WTC11 (cell line): ENCODE measurements around the gene MAP3K2. TPM values are rescaled to one million over a fixed set of nuclear protein-coding genes. Genes with fewer than 3 reads are reported as not detected.

ENCODE experiments used
- ATAC-seq: fragments of 200-7000 bp; cut with Tn5 transposase; 2 replicates; pipeline ENCODE4 v1.10.0; 2021; ENCODE audit warnings: mild to moderate bottlenecking, moderate library complexity
- CTCF ChIA-PET: fragments of 300-600 bp; sonication (Branson Sonifier 250); formaldehyde crosslinking; loops from one replicate; lab custom pipeline; 2021; ENCODE audit warnings: antibody characterized with exemption; lab: Charles Lee
- POLR2A ChIA-PET: fragments of 350-600 bp; sonication (Branson Sonifier 250); formaldehyde crosslinking; loops from one replicate; lab custom pipeline; 2021; ENCODE audit warnings: antibody characterized with exemption; lab: Charles Lee
- DNase-seq: peaks from one replicate; pipeline ENCODE4 v3.0.0; 2021; ENCODE audit warnings: low spot score
- H3K27ac Mint-ChIP-seq: 2 replicates; pipeline ENCODE4 v1.8.0; 2021; ENCODE audit warnings: mixed read lengths
- H3K27me3 Mint-ChIP-seq: 2 replicates; pipeline ENCODE4 v1.8.0; 2021; ENCODE audit warnings: low read depth, mild to moderate bottlenecking, moderate library complexity, mixed read lengths
- H3K36me3 Mint-ChIP-seq: 2 replicates; pipeline ENCODE4 v1.8.0; 2021; ENCODE audit warnings: mixed read lengths
- H3K4me1 Mint-ChIP-seq: 2 replicates; pipeline ENCODE4 v1.8.0; 2022; ENCODE audit warnings: mixed read lengths
- H3K4me3 Mint-ChIP-seq: 2 replicates; pipeline ENCODE4 v1.8.0; 2021; ENCODE audit warnings: mild to moderate bottlenecking, moderate library complexity, mixed read lengths
- H3K9me3 Mint-ChIP-seq: 2 replicates; pipeline ENCODE4 v1.8.0; 2021; ENCODE audit warnings: mixed read lengths
- AFF4 ChIP-seq: sonication (generic); formaldehyde crosslinking; IDR thresholded peaks from 2 replicates; pipeline ENCODE4 v1.8.1; 2023; ENCODE audit warnings: mild to moderate bottlenecking, missing genetic modification reagents, borderline replicate concordance
- AR ChIP-seq: fragments of 250-450 bp; sonication (Bioruptor Pico); IDR thresholded peaks from 2 replicates; pipeline ENCODE4 v1.9.0; 2021; ENCODE audit warnings: mild to moderate bottlenecking
- ATF1 ChIP-seq: sonication (generic); formaldehyde crosslinking; IDR thresholded peaks from 2 replicates; pipeline ENCODE4 v1.8.1; 2023; ENCODE audit warnings: mild to moderate bottlenecking, moderate library complexity, missing genetic modification reagents
- ATF2 ChIP-seq: sonication (generic); formaldehyde crosslinking; IDR thresholded peaks from 2 replicates; pipeline ENCODE4 v1.8.1; 2022; ENCODE audit warnings: low read depth, missing genetic modification reagents, borderline replicate concordance
- CDX4 ChIP-seq: fragments of 250-450 bp; sonication (Bioruptor Pico); IDR thresholded peaks from 2 replicates; pipeline ENCODE4 v1.9.0; 2021; ENCODE audit warnings: moderate library complexity, mild to moderate bottlenecking, inconsistent platforms, borderline replicate concordance
- E2F1 ChIP-seq: sonication (generic); formaldehyde crosslinking; IDR thresholded peaks from 2 replicates; pipeline ENCODE4 v1.8.0; 2022; ENCODE audit warnings: mild to moderate bottlenecking, missing genetic modification reagents
- E2F5 ChIP-seq: sonication (generic); formaldehyde crosslinking; IDR thresholded peaks from 2 replicates; pipeline ENCODE4 v1.8.1; 2022; ENCODE audit warnings: mild to moderate bottlenecking, moderate library complexity, missing genetic modification reagents
- GRHL2 ChIP-seq: fragments of 250-450 bp; sonication (Bioruptor Pico); IDR thresholded peaks from 2 replicates; pipeline ENCODE4 v1.8.0; 2022; ENCODE audit warnings: mild to moderate bottlenecking, moderate library complexity; ENCODE audit not compliant: insufficient replicate concordance, severe bottlenecking
- IRF1 ChIP-seq: sonication (generic); formaldehyde crosslinking; IDR thresholded peaks from 2 replicates; pipeline ENCODE4 v1.8.0; 2023; ENCODE audit warnings: missing genetic modification reagents
- IRF2 ChIP-seq: sonication (generic); formaldehyde crosslinking; IDR thresholded peaks from 2 replicates; pipeline ENCODE4 v1.8.0; 2022; ENCODE audit warnings: low read depth, missing genetic modification reagents, borderline replicate concordance
- JUN ChIP-seq: sonication (generic); formaldehyde crosslinking; IDR thresholded peaks from 2 replicates; pipeline ENCODE4 v1.8.0; 2023; ENCODE audit warnings: mild to moderate bottlenecking, missing genetic modification reagents
- NR3C1 ChIP-seq: sonication (generic); formaldehyde crosslinking; conservative IDR thresholded peaks from 2 replicates; pipeline ENCODE4 v1.8.1; 2023; ENCODE audit warnings: low read depth, mild to moderate bottlenecking, missing genetic modification reagents
- SMAD4 ChIP-seq: sonication (generic); formaldehyde crosslinking; IDR thresholded peaks from 2 replicates; pipeline ENCODE4 v1.8.0; 2022; ENCODE audit warnings: mild to moderate bottlenecking, missing genetic modification reagents
- STAT6 ChIP-seq: sonication (generic); formaldehyde crosslinking; conservative IDR thresholded peaks from 2 replicates; pipeline ENCODE4 v1.8.1; 2023; ENCODE audit warnings: mild to moderate bottlenecking, low read depth, missing genetic modification reagents, moderate library complexity
- TEAD4 ChIP-seq: sonication (generic); formaldehyde crosslinking; IDR thresholded peaks from 2 replicates; pipeline ENCODE4 v1.8.0; 2022; ENCODE audit warnings: mild to moderate bottlenecking, missing genetic modification reagents
- ZNF219 ChIP-seq: sonication (generic); formaldehyde crosslinking; IDR thresholded peaks from 2 replicates; pipeline ENCODE4 v1.8.0; 2023; ENCODE audit warnings: missing genetic modification reagents, mild to moderate bottlenecking, borderline replicate concordance
- ZNF263 ChIP-seq: sonication (generic); formaldehyde crosslinking; IDR thresholded peaks from 2 replicates; pipeline ENCODE4 v1.8.1; 2022; ENCODE audit warnings: low read depth, mild to moderate bottlenecking, moderate library complexity, missing genetic modification reagents
- ZNF317 ChIP-seq: sonication (generic); formaldehyde crosslinking; IDR thresholded peaks from 2 replicates; pipeline ENCODE4 v1.8.1; 2023; ENCODE audit warnings: low read depth, mild to moderate bottlenecking, moderate library complexity, missing genetic modification reagents, borderline replicate concordance
- ZNF416 ChIP-seq: fragments of 250-450 bp; sonication (Bioruptor Pico); IDR thresholded peaks from 2 replicates; pipeline ENCODE4 v1.9.0; 2021; ENCODE audit warnings: mild to moderate bottlenecking, inconsistent platforms
- total RNA-seq: library from RNA; stranded (reverse); gene quantifications from 3 replicates; pipeline ENCODE4 v1.2.3, GENCODE V29; 2021

The MAP3K2 gene
- total RNA-seq, 1 experiment from 2014 or later: 26.9 TPM

- Mint-ChIP-seq H3K27ac (no peak overlapping the region), H3K4me1 (peaks cover 3% of the 10 kb centered on the region; the same call in 1 of the 2 replicates), H3K36me3 (no peaks in the 10 kb centered on the region), H3K9me3 (no peaks in the 10 kb centered on the region), H3K27me3 (no peaks in the 10 kb centered on the region), H3K4me3 (no peak overlapping the region)
- no peak for DNase-seq
- ChIA-PET POLR2A (interaction anchor here (0.6 kb wide), 1 partner anchor 231 kb away, joined by 3 read pairs; no protein-coding TSS in a partner anchor), CTCF (interaction anchor here (0.9 to 1.1 kb wide), 2 partner anchors 72 to 76 kb away, joined by 3 read pairs; no protein-coding TSS in a partner anchor)
- TF ChIP-seq NR3C1 (CRISPR knock-in tag): no peak
- TF ChIP-seq IRF1 (CRISPR knock-in tag): no peak
- no peak for TF ChIP-seq IRF2 (CRISPR knock-in tag)
- no peak for TF ChIP-seq E2F5 (CRISPR knock-in tag)
- no peak for TF ChIP-seq AR (CRISPR knock-in tag)
- no peak for TF ChIP-seq ZNF263 (CRISPR knock-in tag)
- no peak for TF ChIP-seq E2F1 (CRISPR knock-in tag)
- ATAC-seq: no peak
These were observed 44.5 kb downstream of the MAP3K2 start for GRCh38 chr2:127343277-127343676.

GRCh38 chr2:127342101-127342500 is 45.7 kb downstream of the MAP3K2 start:
- CTCF ChIA-PET: interaction anchor here (0.8 to 1.1 kb wide), 2 partner anchors 77 to 145 kb away, joined by 3 read pairs; no protein-coding TSS in a partner anchor
- H3K27me3 Mint-ChIP-seq: no peaks in the 10 kb centered on the region
- H3K36me3 Mint-ChIP-seq: peaks cover 6% of the 10 kb centered on the region
- H3K4me1 Mint-ChIP-seq: peaks cover 3% of the 10 kb centered on the region; the same call in 1 of the 2 replicates
- ATAC-seq: no peak
- TF ChIP-seq ZNF317 (CRISPR knock-in tag) (no peak), STAT6 (no peak), ZNF416 (CRISPR knock-in tag) (no peak), ATF1 (CRISPR knock-in tag) (no peak), ATF2 (no peak), GRHL2 (CRISPR knock-in tag) (no peak), IRF2 (CRISPR knock-in tag) (no peak), ZNF219 (CRISPR knock-in tag) (no peak), CDX4 (no peak), SMAD4 (no peak), JUN (CRISPR knock-in tag) (no peak), AFF4 (CRISPR knock-in tag) (no peak), TEAD4 (CRISPR knock-in tag) (no peak)
- H3K27ac Mint-ChIP-seq: no peak overlapping the region
- no peak for DNase-seq
- H3K4me3 Mint-ChIP-seq: no peak overlapping the region
- POLR2A ChIA-PET: no interaction called here
- no peaks in the 10 kb centered on the region for H3K9me3 Mint-ChIP-seq
